Kidney (tissue), 22 donors: ENCODE measurements around the gene ZNF669. TPM values are rescaled to one million over a fixed set of nuclear protein-coding genes. Genes with fewer than 3 reads are reported as not detected.
"Not testable (repeated sequence)": the region's sequence is repeated elsewhere in the genome, so short reads cannot be mapped to it uniquely, and the experiment has no call there.

Experiments
- DNase-seq, 5 donors: peaks; one replicate each; pipeline ENCODE4 v3.0.0-alpha.2; 2013 to 2020
- FAIRE-seq: peaks from 2 replicates; lab custom pipeline; 2012; peaks lifted over from hg19 to GRCh38; lab: Jason Lieb, UNC
- H3K27ac ChIP-seq, 2 donors: one replicate each; pipeline ENCODE4 v1.7.0; 2013; ENCODE audit warnings: low read depth in 2 of 2, low read length in 2 of 2, inconsistent platforms in 1 of 2
- H3K27me3 ChIP-seq: one replicate; pipeline ENCODE4 v1.7.1; 2013; ENCODE audit warnings: low read length, inconsistent platforms; ENCODE audit not compliant: control insufficient read depth, insufficient read depth
- H3K36me3 ChIP-seq, 3 donors: one replicate each; pipeline versions ENCODE4 v1.7.0 to v1.7.1; 2013; ENCODE audit warnings: low read length in 3 of 3, control low read depth in 1 of 3, inconsistent platforms in 1 of 3; ENCODE audit not compliant: insufficient read depth in 3 of 3, control insufficient read depth in 2 of 3
- H3K4me1 ChIP-seq, 3 donors: one replicate each; pipeline versions ENCODE4 v1.7.0 to v1.7.1; 2013; ENCODE audit warnings: low read length in 3 of 3, inconsistent platforms in 1 of 3, low read depth in 1 of 3; ENCODE audit not compliant: control insufficient read depth in 2 of 3, insufficient read depth in 2 of 3
- H3K4me3 ChIP-seq, 3 donors: one replicate each; pipeline versions ENCODE4 v1.7.0 to v1.8.1; 2013; ENCODE audit warnings: low read length in 3 of 3, control low read depth in 1 of 3, inconsistent platforms in 1 of 3
- H3K9ac ChIP-seq, 3 donors: one replicate each; pipeline versions ENCODE4 v1.7.0 to v1.7.1; 2013; ENCODE audit warnings: low read length in 3 of 3, control low read depth in 1 of 3, inconsistent platforms in 1 of 3
- H3K9me3 ChIP-seq, 3 donors: one replicate each; pipeline versions ENCODE4 v1.7.0 to v1.7.1; 2013; ENCODE audit warnings: low read length in 3 of 3, control low read depth in 1 of 3, inconsistent platforms in 1 of 3; ENCODE audit not compliant: control insufficient read depth in 2 of 3, insufficient read depth in 1 of 3
- intact Hi-C: fragments of 100-400 bp; cut with DNase I; formaldehyde crosslinking; loops from one replicate; pipeline ENCODE4 v1.11.1; 2022
- long read RNA-seq, 10 donors: library from polyadenylated mRNA in 1 of 10; unstranded in 1 of 10; transcript quantifications; one replicate each; pipeline ENCODE4 v2.0.0 and lab custom pipeline, GENCODE V29; 2021 to 2026
- polyA plus RNA-seq: library from polyadenylated mRNA; stranded (reverse); fragments of 350-450 nt; fragmentation: Illumina TruSeq; extraction: RNeasy Lipid Tissue Mini Kit (QIAGEN cat#74804); gene quantifications from one replicate; pipeline ENCODE4 v1.2.3, GENCODE V29; 2014; ENCODE audit warnings: low read depth, low replicate concordance; ENCODE audit not compliant: insufficient read depth
- total RNA-seq: library from RNA; stranded (reverse); fragmentation: NEBNext Ultra II Directional; extraction: Animal tissue kit (Norgen Biotek cat#: 25700); gene quantifications from one replicate; pipeline ENCODE4 v1.2.1, GENCODE V29; 2021
- TF ChIP-seq, protein P1 (sequence below): IDR thresholded peaks from 3 replicates; pipeline ENCODE4 v1.5.1; 2012; ENCODE audit warnings: mild to moderate bottlenecking, moderate library complexity, borderline replicate concordance; ENCODE audit not compliant: insufficient read depth; ENCODE audit errors: extremely low read depth
- donor health status: control.
- donor health status: control.
- donor health status: control.
- donor health status: control.
- donor health status: control.
- donor health status: DM: yes; HTN: yes; CAD: no.
- donor health status: Normal renal cell carcinoma (clear cell type).

ZNF669 gene
- 7.8 TPM for total RNA-seq
- polyA plus RNA-seq, result 4.2 TPM
- long read RNA-seq, donor 1, partial matches to known transcripts, result 0 of 4 reads
- long read RNA-seq, donor 1, other reads (novel, unspliced or antisense), result 0 of 4 reads
- long read RNA-seq, donor 2, result 0 reads
- long read RNA-seq, donor 3, partial matches to known transcripts, result 0 of 3 reads
- long read RNA-seq, donor 3, other reads (novel, unspliced or antisense), result 0 of 3 reads
- long read RNA-seq, donor 4, transcript ZNF669-204 (4 exons, 1,718 nt), result major isoform, 5 of 5 reads
- long read RNA-seq, donor 4, partial matches to known transcripts, result 0 of 5 reads
- long read RNA-seq, donor 4, other reads (novel, unspliced or antisense), result 0 of 5 reads
- long read RNA-seq, donor 5, result 0 reads
- long read RNA-seq, donor 6, partial matches to known transcripts, result 0 of 2 reads
- long read RNA-seq, donor 6, other reads (novel, unspliced or antisense), result 0 of 2 reads
- long read RNA-seq, donor 7, transcript ZNF669-204 (4 exons, 1,718 nt), result major isoform, 9 of 10 reads
- long read RNA-seq, donor 7, partial matches to known transcripts, result 0 of 10 reads
- long read RNA-seq, donor 7, other reads (novel, unspliced or antisense), result 1 of 10 reads
- long read RNA-seq, donor 8, partial matches to known transcripts, result 0 of 3 reads
- long read RNA-seq, donor 8, other reads (novel, unspliced or antisense), result 0 of 3 reads
- long read RNA-seq, donor 9, partial matches to known transcripts, result 0 of 5 reads
- long read RNA-seq, donor 9, other reads (novel, unspliced or antisense), result 0 of 5 reads
- long read RNA-seq, donor 10, partial matches to known transcripts, result 0 of 4 reads
- long read RNA-seq, donor 10, other reads (novel, unspliced or antisense), result 0 of 4 reads

DNA sequence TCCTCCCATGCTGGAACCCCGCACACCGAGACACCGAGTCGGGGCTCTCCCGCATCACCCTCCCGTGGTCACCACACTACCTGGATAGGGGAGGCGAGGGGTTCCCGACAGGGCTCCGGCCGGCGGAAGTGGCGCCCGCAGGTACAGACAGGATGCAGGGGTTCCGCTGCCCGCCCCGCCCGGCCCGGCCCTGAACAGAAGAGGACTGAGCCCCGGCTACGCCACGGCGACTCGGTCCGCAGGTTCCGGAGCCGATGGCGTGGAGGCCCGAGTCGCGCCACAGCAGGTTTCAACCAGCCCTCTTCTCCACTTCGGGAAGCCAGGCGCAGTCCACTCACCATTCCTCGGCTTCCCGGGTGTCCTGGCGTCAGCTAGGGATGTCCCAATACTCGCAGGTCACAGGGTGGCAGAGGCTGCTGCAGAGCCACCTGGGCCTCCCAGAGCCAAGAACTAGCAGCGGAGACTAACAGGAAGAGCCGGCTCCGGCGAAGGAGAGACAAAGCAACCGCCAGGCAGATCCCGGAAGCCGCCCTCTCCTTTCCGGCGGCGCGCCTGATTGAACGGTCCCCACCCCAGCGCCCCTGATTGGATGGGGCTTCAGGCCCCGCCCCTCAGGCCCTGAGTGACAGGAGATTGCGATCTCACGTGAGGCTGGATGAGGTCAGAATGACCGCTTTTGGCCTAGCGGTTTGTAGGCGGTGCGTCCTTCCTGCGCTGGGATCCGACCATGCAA, at the start of gene ZNF669:
Gene ZNF669, minus strand, starts transcription at position 498 of the 733 bp plus-strand sequence. Its CDS starts 157 bp downstream, at position 341.
- Histone ChIP-seq H3K9ac (peak within 1 kb of the TSS; percentile 42 to 88 (median 77)), H3K27me3 (no peaks in the 10 kb centered on the region), H3K27ac (peak within 1 kb of the TSS; percentile 84 to 92), H3K9me3 (peaks cover 1 to 19% (median 8%) of the 10 kb centered on the region in 3 donors), H3K36me3 (peaks cover 13 to 21% (median 14%) of the 10 kb centered on the region in 3 donors), H3K4me1 (peaks cover 0 to 3% (median 2%) of the 10 kb centered on the region in 3 donors), H3K4me3 (peak within 1 kb of the TSS; percentile 76 to 94 (median 93))
- FAIRE-seq (peak; percentile 46), DNase-seq (peak; percentile 98 to 99 (median 98))
- intact Hi-C loops, result no loop called here
- TF ChIP-seq, protein P1, sequence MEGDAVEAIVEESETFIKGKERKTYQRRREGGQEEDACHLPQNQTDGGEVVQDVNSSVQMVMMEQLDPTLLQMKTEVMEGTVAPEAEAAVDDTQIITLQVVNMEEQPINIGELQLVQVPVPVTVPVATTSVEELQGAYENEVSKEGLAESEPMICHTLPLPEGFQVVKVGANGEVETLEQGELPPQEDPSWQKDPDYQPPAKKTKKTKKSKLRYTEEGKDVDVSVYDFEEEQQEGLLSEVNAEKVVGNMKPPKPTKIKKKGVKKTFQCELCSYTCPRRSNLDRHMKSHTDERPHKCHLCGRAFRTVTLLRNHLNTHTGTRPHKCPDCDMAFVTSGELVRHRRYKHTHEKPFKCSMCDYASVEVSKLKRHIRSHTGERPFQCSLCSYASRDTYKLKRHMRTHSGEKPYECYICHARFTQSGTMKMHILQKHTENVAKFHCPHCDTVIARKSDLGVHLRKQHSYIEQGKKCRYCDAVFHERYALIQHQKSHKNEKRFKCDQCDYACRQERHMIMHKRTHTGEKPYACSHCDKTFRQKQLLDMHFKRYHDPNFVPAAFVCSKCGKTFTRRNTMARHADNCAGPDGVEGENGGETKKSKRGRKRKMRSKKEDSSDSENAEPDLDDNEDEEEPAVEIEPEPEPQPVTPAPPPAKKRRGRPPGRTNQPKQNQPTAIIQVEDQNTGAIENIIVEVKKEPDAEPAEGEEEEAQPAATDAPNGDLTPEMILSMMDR, result no peak

DNA sequence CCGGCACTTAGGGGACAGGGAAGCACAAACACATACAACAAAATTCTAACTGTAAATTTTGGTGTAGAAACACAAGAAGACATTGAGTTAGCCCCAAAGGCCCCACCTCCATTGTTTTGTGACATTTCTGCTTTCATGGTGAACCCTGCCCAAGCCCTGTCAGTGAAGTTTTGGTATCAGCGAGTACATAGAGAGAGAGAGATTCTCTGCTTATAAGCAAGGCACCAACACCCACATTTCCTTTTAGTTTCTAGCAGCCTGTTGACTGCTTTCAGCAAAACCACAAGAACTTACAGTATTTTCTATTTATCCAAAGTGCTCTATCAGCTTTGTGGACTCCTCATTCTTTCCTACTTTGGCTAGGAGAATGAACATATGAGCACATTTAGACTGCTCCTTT, 43.6 kb upstream of the ZNF669 start:
- no peak for FAIRE-seq
- no peak for DNase-seq
- H3K4me1 ChIP-seq, result no peaks in the 10 kb centered on the region
- H3K27ac ChIP-seq, result no peak overlapping the region
- no peaks in the 10 kb centered on the region for H3K27me3 ChIP-seq
- intact Hi-C loops, result no loop called here
- H3K4me3 ChIP-seq, result no peak overlapping the region
- no peak overlapping the region for H3K9ac ChIP-seq
- peaks cover 0 to 5% (median 3%) of the 10 kb centered on the region in 3 donors for H3K36me3 ChIP-seq
- peaks cover 6 to 51% (median 13%) of the 10 kb centered on the region in 3 donors for H3K9me3 ChIP-seq
- TF ChIP-seq, protein P1, result no peak

DNA sequence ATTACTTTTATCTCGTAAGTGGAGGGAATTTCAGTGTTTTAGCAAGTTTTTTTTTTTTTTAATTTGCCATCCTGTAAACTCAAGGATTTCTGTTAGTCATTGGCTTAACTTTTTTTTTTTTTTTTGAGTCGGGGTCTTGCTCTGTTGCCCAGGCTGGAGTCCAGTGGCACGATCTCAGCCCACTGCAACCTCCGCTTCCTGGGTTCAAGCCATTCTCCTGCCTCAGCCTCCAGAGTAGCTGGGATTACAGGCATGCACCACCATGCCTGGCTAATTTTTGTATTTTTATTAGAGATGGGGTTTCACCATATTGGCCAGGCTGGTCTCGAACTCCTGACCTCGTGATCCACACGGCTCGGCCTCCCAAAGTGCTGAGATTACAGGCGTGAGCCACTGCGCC, 43.0 kb upstream of the ZNF669 start:
- H3K27me3 ChIP-seq, H3K27ac ChIP-seq, H3K4me3 ChIP-seq, H3K4me1 ChIP-seq, DNase-seq, FAIRE-seq, intact Hi-C loops, H3K9ac ChIP-seq, H3K36me3 ChIP-seq: not testable (repeated sequence)
- H3K9me3 ChIP-seq, result peaks cover 6 to 55% (median 13%) of the 10 kb centered on the region in 3 donors
